Lower lobe of right lung (tissue), 2 donors: ENCODE data around the gene HOXA5. TPM values are rescaled to one million over a fixed set of nuclear protein-coding genes. Genes with fewer than 3 reads are reported as not detected.

Experiments
- ATAC-seq, 2 donors: fragments of 200-7000 bp; cut with Tn5 transposase; one replicate each; pipeline ENCODE4 v1.9.1; 2020 to 2022; ENCODE audit warnings: mild to moderate bottlenecking in 2 of 2, moderate library complexity in 2 of 2
- DNase-seq: peaks from one replicate; pipeline ENCODE4 v3.0.0-alpha.2; 2020
- H3K27ac ChIP-seq: fragments of 200-600 bp; one replicate; pipeline ENCODE4 v1.8.0; 2022
- H3K27me3 ChIP-seq: fragments of 200-600 bp; one replicate; pipeline ENCODE4 v1.8.0; 2022; ENCODE audit warnings: low read depth
- H3K36me3 ChIP-seq: fragments of 200-600 bp; one replicate; pipeline ENCODE4 v1.8.0; 2022; ENCODE audit warnings: mild to moderate bottlenecking
- H3K4me1 ChIP-seq: fragments of 200-600 bp; one replicate; pipeline ENCODE4 v1.8.0; 2022
- H3K4me3 ChIP-seq: fragments of 200-600 bp; one replicate; pipeline ENCODE4 v1.8.0; 2022; ENCODE audit warnings: mild to moderate bottlenecking
- H3K9me3 ChIP-seq: fragments of 200-600 bp; one replicate; pipeline ENCODE4 v1.8.0; 2022
- intact Hi-C: fragments of 100-400 bp; cut with DNase I; formaldehyde crosslinking; loops from one replicate; pipeline ENCODE4 v1.11.0; 2022
- total RNA-seq: library from RNA; stranded (reverse); fragmentation: NEBNext Ultra II Directional; extraction: Animal tissue kit (Norgen Biotek cat#: 25700); gene quantifications from one replicate; pipeline ENCODE4 v1.2.1, GENCODE V29; 2021
- TF ChIP-seq, protein P1 (sequence below): fragments of 200-600 bp; IDR thresholded peaks from one replicate; pipeline ENCODE4 v1.8.0; 2022; ENCODE audit warnings: antibody characterized with exemption, mild to moderate bottlenecking
- donor health status: DM: no; HTN: yes; CAD: no; lungs with severe emphysema.

The HOXA5 gene
- total RNA-seq, 1 donor from 2014 or later = 16.0 TPM

DNA sequence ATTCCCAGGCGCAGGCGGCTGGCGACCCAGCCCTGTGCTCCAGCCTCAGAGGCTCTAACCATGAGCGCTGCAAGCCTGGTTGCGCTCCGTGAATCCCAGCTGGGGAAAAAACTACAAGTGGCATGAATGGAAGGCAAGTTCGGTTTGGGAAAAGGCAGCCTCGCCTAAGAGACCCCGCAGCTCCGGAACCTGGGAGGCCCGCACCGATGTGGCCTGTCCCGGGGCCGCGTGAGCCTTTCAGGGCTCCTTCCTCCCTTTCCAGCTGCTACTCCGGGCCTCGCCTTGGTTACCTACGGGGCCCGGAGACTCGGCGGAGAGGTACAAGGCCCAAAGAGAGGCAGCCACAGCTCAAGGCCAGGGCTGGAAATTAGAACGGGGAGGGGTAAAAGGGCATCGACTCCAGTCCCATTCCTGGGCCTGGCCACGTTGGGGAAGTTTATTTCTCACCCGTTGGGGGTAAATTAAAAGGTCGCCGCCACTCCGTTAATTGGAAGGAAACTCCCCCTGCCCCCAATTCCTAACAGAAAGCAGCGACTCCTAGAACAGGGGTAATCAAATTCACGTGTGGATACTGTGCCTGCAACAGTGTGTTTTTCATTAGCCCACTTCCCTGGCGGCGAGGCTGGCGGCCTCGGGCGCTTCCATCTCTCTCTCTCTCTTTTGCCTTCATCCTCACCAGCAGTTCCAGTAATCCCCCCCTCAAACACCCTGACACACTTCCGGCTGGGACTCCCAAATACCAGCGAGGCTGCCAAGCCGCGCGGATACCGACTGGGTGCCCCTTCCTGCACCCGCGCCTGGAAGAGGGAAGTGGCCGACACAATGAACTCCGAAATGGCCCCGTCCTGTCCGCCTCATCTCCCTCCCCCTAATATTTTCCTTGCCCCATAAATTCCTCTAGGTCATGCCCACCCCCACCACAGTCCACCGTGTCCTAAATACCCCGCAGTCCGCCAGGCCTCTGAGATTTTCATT is 23.3 kb upstream of the HOXA5 start:
- intact Hi-C loops = no loop called here
- Histone ChIP-seq H3K27me3 (peaks cover 100% of the 10 kb centered on the region), H3K27ac (no peak overlapping the region), H3K4me1 (peaks cover 36% of the 10 kb centered on the region), H3K9me3 (no peaks in the 10 kb centered on the region), H3K4me3 (peak overlapping the region; percentile 50), H3K36me3 (no peaks in the 10 kb centered on the region)
- ATAC-seq (no peak), DNase-seq (peak; percentile 48)
- TF ChIP-seq, protein P1, sequence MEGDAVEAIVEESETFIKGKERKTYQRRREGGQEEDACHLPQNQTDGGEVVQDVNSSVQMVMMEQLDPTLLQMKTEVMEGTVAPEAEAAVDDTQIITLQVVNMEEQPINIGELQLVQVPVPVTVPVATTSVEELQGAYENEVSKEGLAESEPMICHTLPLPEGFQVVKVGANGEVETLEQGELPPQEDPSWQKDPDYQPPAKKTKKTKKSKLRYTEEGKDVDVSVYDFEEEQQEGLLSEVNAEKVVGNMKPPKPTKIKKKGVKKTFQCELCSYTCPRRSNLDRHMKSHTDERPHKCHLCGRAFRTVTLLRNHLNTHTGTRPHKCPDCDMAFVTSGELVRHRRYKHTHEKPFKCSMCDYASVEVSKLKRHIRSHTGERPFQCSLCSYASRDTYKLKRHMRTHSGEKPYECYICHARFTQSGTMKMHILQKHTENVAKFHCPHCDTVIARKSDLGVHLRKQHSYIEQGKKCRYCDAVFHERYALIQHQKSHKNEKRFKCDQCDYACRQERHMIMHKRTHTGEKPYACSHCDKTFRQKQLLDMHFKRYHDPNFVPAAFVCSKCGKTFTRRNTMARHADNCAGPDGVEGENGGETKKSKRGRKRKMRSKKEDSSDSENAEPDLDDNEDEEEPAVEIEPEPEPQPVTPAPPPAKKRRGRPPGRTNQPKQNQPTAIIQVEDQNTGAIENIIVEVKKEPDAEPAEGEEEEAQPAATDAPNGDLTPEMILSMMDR = no peak

DNA sequence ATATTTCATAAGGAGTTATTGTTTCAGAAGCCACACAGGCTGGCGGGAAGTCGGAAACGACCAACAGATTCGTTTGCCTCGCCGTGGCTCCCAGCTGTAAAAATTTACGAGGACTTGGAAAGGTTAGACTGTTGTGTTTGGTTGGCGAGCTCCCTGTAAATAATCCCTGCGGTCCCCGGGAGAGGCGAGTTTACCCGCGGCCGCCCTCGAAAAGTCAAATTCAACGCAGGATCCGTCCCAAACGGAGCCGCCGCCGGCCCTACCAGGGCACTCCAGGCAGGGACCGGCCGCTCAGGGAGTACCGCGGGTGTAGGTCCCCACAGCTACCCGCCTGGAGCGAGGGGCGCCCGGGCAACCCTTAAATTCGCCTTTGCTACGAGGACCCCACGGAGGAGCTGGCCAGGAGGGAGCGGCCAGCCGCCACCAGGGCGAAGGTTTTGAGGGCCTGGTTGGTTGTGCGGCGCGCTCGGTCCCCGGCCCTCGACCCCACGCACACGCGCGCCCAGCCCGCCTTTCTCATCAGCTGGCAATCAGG is 22.6 kb upstream of the HOXA5 start:
- H3K4me1 ChIP-seq = peaks cover 42% of the 10 kb centered on the region
- no peaks in the 10 kb centered on the region for H3K36me3 ChIP-seq
- H3K9me3 ChIP-seq = no peaks in the 10 kb centered on the region
- H3K4me3 ChIP-seq = peak overlapping the region; percentile 50
- TF ChIP-seq, protein P1 = no peak
- ATAC-seq = no peak
- intact Hi-C loops = no loop called here
- H3K27me3 ChIP-seq = peaks cover 99% of the 10 kb centered on the region
- peak; percentile 43 for DNase-seq
- H3K27ac ChIP-seq = no peak overlapping the region

DNA sequence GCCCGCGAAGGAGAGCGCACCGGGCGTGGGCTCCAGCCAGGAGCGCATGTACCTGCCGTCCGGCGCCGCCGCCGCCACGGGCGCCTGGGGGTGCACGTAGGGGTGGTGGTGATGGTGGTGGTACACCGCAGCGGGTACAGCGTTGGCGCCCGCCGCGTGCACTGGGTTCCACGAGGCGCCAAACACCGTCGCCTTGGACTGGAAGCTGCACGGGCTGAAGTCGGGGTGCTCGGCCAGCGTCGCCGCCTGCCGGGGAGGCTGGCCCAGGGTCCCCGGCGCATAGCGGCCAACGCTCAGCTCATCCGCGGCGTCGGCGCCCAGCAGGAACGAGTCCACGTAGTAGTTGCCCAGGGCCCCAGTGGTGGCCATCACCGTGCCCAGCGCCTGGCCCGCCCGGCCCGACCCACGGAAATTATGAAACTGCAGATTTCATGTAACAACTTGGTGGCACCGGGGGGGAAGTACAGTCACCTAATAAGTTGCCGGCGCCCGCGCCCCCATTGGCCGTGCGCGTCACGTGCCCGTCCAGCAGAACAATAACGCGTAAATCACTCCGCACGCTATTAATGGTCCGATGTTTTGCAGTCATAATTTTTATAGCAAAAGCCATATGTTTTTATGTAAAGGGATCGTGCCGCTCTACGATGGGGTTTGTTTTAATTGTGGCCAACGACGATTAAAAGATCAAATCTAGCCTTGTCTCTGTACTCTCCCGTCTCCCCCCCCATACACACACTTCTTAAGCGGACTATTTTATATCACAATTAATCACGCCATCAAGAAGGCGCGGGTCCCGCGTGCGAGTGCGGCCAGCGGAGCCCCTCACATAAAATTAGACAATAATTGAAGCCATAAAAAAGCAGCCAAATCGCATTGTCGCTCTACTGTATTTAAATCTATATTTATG is 21.9 kb upstream of the HOXA5 start, which contains the start of gene HOXA9:
TSS of gene HOXA9 (minus strand) at position 449 of the 907 bp plus-strand sequence. CDS start at position 369, 80 bp downstream.
- peaks cover 47% of the 10 kb centered on the region for H3K4me1 ChIP-seq
- ATAC-seq = peak; percentile 30 to 36

DNA sequence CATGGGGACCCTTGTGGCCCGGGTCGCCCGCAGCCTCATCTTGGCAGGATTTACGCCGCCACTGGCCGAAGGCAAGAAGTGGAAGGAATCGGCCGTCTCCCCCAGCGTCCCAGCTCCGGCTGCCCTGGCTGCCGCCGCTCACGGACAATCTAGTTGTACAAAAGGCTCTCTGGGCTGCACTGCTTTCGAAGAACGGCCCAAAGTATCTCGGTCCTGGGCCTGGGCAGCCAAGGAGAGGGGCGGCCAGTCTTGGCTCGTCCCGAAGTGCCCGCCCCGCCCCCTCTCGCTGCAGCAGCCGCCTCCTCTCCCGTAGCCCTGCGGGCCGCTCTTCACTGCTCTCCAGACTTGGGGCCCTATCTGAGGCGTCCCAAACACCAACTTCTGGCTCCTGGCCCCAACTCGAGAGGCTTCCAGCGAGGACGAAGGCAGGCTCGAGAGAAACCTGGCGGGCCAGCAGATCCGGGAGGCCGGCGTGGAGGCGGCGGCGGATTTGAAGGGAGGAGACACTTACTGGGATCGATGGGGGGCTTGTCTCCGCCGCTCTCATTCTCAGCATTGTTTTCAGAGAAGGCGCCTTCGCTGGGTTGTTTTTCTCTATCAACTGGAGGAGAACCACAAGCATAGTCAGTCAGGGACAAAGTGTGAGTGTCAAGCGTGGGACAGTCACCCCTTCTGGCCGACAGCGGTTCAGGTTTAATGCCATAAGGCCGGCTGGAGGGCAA is 21.0 kb upstream of the HOXA5 start:
- TF ChIP-seq, protein P1 = peak; percentile 19
- H3K4me1 ChIP-seq = peaks cover 45% of the 10 kb centered on the region
- no peaks in the 10 kb centered on the region for H3K36me3 ChIP-seq
- H3K27me3 ChIP-seq = peaks cover 95% of the 10 kb centered on the region
- H3K9me3 ChIP-seq = no peaks in the 10 kb centered on the region
- peak overlapping the region; percentile 50 for H3K4me3 ChIP-seq
- ATAC-seq (no peak), DNase-seq (peak; percentile 54)
- intact Hi-C loops = no loop called here
- H3K27ac ChIP-seq = no peak overlapping the region

More for the DNA sequence above, 21.9 kb upstream of the HOXA5 start, which contains the start of gene HOXA9:
- Histone ChIP-seq H3K27ac (no peak within 1 kb of the TSS), H3K36me3 (no peaks in the 10 kb centered on the region), H3K4me3 (peak within 1 kb of the TSS; percentile 50), H3K27me3 (peaks cover 97% of the 10 kb centered on the region), H3K9me3 (no peaks in the 10 kb centered on the region)
- TF ChIP-seq, protein P1 = no peak
- peak; percentile 78 for DNase-seq
- intact Hi-C loops = no loop called here
